ENCODE data around the gene TM7SF2. TPM values are rescaled to one million over a fixed set of nuclear protein-coding genes. Genes with fewer than 3 reads are reported as not detected.

Gene TM7SF2
- total RNA-seq, 6 experiments from 2014 or later, result 25.6 to 112 (median 37.8) TPM

- Histone ChIP-seq H3K36me3 (peaks cover 0 to 9% (median 3%) of the 10 kb centered on the region in 4 donors), H3K4me3 (peak overlapping the region in 1 of 3 donors; percentile 25), H3K4me1 (peaks cover 0 to 31% (median 20%) of the 10 kb centered on the region in 4 donors), H3K27me3 (no peaks in the 10 kb centered on the region), H3K9me3 (no peaks in the 10 kb centered on the region), H3K27ac (peak overlapping the region in 2 of 3 donors; percentile 38 to 93)
- ATAC-seq, result peak; percentile 53 to 61 (median 56)
- peak; percentile 80 to 88 (median 87) for DNase-seq
- WGBS (ENCODE audit: insufficient coverage, low coverage, low lambda C conversion rate, missing lambda C conversion rate), result 8% methylated on average over 8 of the region's 18 CpGs
- peak; percentile 98 to 100 (median 99) for TF ChIP-seq CTCF (IDR thresholded peaks at IDR 0.05)
- TF ChIP-seq POLR2A (IDR thresholded peaks at IDR 0.05), result no peak
- intact Hi-C loops (cut with DNase I), result loop anchor here in 1 of 2 donors (5.0 kb wide), 1 partner anchor 147 kb away; no protein-coding TSS in a partner anchor
Measured at GRCh38 chr11:65110354-65110861, 1.3 kb upstream of the TM7SF2 start.

DNA sequence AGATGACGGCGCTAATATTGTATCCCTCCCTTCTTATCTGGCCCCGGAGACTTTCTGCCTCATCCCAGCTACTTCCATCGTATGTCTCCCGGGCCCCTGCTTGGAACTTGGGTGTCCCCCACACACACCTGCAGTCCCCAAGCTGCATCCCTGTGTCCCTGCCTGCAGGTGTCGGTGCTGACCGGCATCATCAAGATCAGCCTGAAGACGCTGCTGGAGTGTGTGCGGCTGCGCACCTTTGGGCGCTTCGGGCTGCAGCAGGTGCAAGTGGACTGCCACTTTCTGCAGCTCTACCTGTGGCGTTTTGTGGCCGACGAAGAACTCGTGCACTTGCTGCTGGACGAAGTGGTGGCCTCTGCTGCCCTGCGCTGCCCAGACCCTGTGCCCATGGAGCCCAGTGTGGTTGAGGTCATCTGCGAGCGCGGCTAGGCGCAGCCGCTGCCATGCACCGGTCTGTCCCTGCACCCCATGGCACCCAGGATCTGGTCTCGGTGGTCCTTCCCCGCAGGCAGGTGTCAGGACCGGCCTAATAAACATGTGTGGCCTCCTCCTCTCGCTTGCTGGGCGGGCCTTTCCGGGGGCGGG, 421 bp upstream of the TM7SF2 start:
- Histone ChIP-seq H3K4me3 (peak overlapping the region in 2 of 3 donors; percentile 54 to 62), H3K36me3 (peaks cover 0 to 9% (median 3%) of the 10 kb centered on the region in 4 donors), H3K27me3 (no peaks in the 10 kb centered on the region), H3K9me3 (no peaks in the 10 kb centered on the region), H3K4me1 (peaks cover 0 to 39% (median 21%) of the 10 kb centered on the region in 4 donors), H3K27ac (peak overlapping the region in 2 of 3 donors; percentile 38 to 93)
- 54% methylated on average over 21 of the region's 31 CpGs for WGBS (ENCODE audit: insufficient coverage, low coverage, low lambda C conversion rate, missing lambda C conversion rate)
- no peak for DNase-seq
- no peak for TF ChIP-seq CTCF (IDR thresholded peaks at IDR 0.05)
- no peak for TF ChIP-seq POLR2A (IDR thresholded peaks at IDR 0.05)
- intact Hi-C loops (cut with DNase I), result loop anchor here in 1 of 2 donors (5.0 kb wide), 1 partner anchor 146 kb away; no protein-coding TSS in a partner anchor
- ATAC-seq, result no peak

DNA sequence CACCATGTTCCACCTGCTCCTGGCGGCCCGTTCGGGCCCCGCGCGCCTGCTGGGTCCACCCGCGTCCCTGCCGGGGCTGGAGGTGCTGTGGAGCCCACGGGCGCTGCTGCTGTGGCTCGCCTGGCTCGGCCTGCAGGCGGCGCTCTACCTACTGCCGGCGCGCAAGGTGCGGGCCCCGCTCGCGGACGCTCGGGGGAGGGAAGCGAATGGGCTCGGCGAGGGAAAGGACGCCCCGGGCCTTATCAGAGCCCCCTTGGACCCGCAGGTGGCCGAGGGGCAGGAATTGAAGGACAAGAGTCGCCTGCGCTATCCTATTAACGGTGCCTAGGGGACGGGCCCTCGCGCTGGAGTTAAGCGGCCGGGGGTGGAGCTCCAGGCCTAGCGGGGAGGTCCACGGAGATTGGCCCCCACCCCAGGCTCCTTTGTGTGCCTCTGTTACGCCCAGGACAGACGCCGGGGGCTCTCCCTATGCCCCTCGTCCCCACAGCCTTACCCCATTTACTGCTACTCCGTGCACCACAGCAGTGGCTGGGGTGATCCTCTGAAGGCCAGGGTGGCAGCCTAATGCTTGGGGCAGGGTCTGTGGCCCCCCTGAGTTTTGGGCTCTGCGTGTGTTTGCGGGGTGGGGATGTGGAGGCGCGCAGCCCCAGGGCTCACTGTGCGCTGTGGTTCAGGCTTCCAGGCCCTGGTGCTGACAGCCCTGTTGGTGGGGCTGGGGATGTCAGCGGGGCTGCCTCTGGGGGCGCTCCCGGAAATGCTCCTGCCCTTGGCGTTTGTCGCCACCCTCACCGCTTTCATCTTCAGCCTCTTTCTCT, 1.1 kb downstream of the TM7SF2 start:
- Histone ChIP-seq H3K4me3 (peak overlapping the region; percentile 54 to 62 (median 54)), H3K27me3 (no peaks in the 10 kb centered on the region), H3K4me1 (peaks cover 0 to 44% (median 24%) of the 10 kb centered on the region in 4 donors), H3K36me3 (peaks cover 0 to 7% (median 3%) of the 10 kb centered on the region in 4 donors), H3K27ac (peak overlapping the region; percentile 64 to 93 (median 69)), H3K9me3 (no peaks in the 10 kb centered on the region)
- intact Hi-C loops (cut with DNase I), result loop anchor here in 1 of 2 donors (5.0 kb wide), 1 partner anchor 145 kb away; no protein-coding TSS in a partner anchor
- WGBS (ENCODE audit: insufficient coverage, low coverage, low lambda C conversion rate, missing lambda C conversion rate), result 0% methylated on average over 4 of the region's 57 CpGs
- ATAC-seq, result peak; percentile 38 to 64 (median 44)
- TF ChIP-seq POLR2A (IDR thresholded peaks at IDR 0.05) (peak; percentile 15), CTCF (IDR thresholded peaks at IDR 0.05) (peak; percentile 85 to 97 (median 91))
- peak; percentile 73 to 82 (median 75) for DNase-seq

GRCh38 chr11:65113361-65113756, 1.7 kb downstream of the TM7SF2 start:
- Histone ChIP-seq H3K27me3 (no peaks in the 10 kb centered on the region), H3K4me3 (peak overlapping the region in 2 of 3 donors; percentile 54 to 62), H3K27ac (peak overlapping the region; percentile 64 to 93 (median 69)), H3K36me3 (peaks cover 0 to 4% (median 1%) of the 10 kb centered on the region in 4 donors), H3K9me3 (no peaks in the 10 kb centered on the region), H3K4me1 (peaks cover 0 to 44% (median 26%) of the 10 kb centered on the region in 4 donors)
- intact Hi-C loops (cut with DNase I), result loop anchor here in 1 of 2 donors (5.0 kb wide), 1 partner anchor 144 kb away; no protein-coding TSS in a partner anchor
- ATAC-seq, result no peak
- DNase-seq, result no peak
- no peak for TF ChIP-seq CTCF (IDR thresholded peaks at IDR 0.05)
- no peak for TF ChIP-seq POLR2A (IDR thresholded peaks at IDR 0.05)
- 9% methylated on average over 14 of the region's 14 CpGs for WGBS (ENCODE audit: insufficient coverage, low coverage, low lambda C conversion rate, missing lambda C conversion rate)

All from right lobe of liver (tissue), 6 donors.